22Rv1 (cell line): ENCODE results near the gene ALG9.

Experiments
- CTCF ChIP-seq: fragments of 450-650 bp; IDR thresholded peaks from 2 replicates; pipeline ENCODE4 v1.5.1; 2017; ENCODE audit warnings: mild to moderate bottlenecking
- ZFX ChIP-seq: fragments of 450-650 bp; IDR thresholded peaks from 2 replicates; pipeline ENCODE4 v1.6.1; 2017; ENCODE audit warnings: antibody characterized with exemption, borderline replicate concordance

GRCh38 chr11:111851636-111852035 lies 19.7 kb downstream of the ALG9 start:
- peak; percentile 40; the same call in 1 of the 2 replicates for TF ChIP-seq CTCF
- no peak for TF ChIP-seq ZFX
